ENCODE measurements around the gene FGF5.

FGF5 gene

DNA sequence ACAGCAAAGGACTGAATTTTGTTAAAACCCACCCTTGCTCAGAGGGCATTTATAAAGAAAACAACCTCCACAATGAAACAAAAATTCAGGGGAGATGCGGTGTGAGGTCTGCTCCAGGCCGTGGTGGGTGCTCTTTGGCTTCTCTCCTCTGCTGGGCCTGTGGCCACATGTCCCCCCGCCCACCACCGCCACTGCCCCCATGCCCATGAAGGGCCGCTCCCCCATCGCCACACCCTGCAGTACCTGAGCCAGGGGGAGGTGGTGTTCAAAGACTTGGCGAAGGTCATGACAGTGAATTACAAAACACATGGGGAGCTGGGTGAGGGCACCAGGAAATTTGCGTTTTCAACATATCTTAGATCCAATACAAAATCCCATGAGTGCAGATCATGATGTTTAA lies 54.9 kb downstream of the FGF5 start:
- in situ Hi-C loops (cut with HindIII; ENCODE audit: low sequenced_read_pairs) = no loop called here
- no peak for DNase-seq (ENCODE audit: low read depth, low spot score)
- H3K4me3 ChIP-seq (ENCODE audit: low read depth, low read length) = no peak overlapping the region
- TF ChIP-seq CTCF (IDR thresholded peaks at IDR 0.05; ENCODE audit: low read depth, low read length) = no peak

- in situ Hi-C loops (cut with HindIII; ENCODE audit: low sequenced_read_pairs) = no loop called here
- DNase-seq (ENCODE audit: low read depth, low spot score) = no peak
- no peak overlapping the region for H3K4me3 ChIP-seq (ENCODE audit: low read depth, low read length)
- no peak for TF ChIP-seq CTCF (IDR thresholded peaks at IDR 0.05; ENCODE audit: low read depth, low read length)
Measured at GRCh38 chr4:80321776-80322175, 55.3 kb downstream of the FGF5 start.

GRCh38 chr4:80322716-80323115 lies 56.3 kb downstream of the FGF5 start:
- in situ Hi-C loops (cut with HindIII; ENCODE audit: low sequenced_read_pairs) = no loop called here
- DNase-seq (ENCODE audit: low read depth, low spot score) = peak; percentile 59
- TF ChIP-seq CTCF (IDR thresholded peaks at IDR 0.05; ENCODE audit: low read depth, low read length) = peak; percentile 54
- H3K4me3 ChIP-seq (ENCODE audit: low read depth, low read length) = no peak overlapping the region

GRCh38 chr4:80324171-80324570 lies 57.7 kb downstream of the FGF5 start:
- in situ Hi-C loops (cut with HindIII; ENCODE audit: low sequenced_read_pairs) = no loop called here
- no peak overlapping the region for H3K4me3 ChIP-seq (ENCODE audit: low read depth, low read length)
- no peak for TF ChIP-seq CTCF (IDR thresholded peaks at IDR 0.05; ENCODE audit: low read depth, low read length)
- no peak for DNase-seq (ENCODE audit: low read depth, low spot score)

DNA sequence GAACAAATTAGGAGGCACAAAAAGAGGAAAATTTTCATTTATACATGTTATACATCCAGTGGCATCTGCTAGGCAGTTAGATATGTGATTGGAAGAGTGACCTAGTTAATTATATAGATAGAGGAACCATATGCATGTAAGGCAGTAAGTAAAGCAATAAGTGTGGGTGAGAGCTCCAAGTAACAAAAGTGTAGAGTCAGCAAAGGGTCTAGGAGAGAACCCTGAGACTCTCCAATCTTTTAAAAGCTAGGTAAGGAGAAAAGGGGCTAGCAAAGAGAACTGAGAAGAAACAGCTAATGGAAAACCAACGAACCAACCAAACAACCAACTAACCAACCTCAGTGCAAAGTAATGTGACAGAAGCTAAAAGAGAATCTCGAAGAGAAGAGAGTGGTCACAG lies 65.2 kb downstream of the FGF5 start:
- in situ Hi-C loops (cut with HindIII; ENCODE audit: low sequenced_read_pairs) = no loop called here
- no peak overlapping the region for H3K4me3 ChIP-seq (ENCODE audit: low read depth, low read length)
- DNase-seq (ENCODE audit: low read depth, low spot score) = no peak
- TF ChIP-seq CTCF (IDR thresholded peaks at IDR 0.05; ENCODE audit: low read depth, low read length) = no peak

GRCh38 chr4:80333121-80333520 lies 66.7 kb downstream of the FGF5 start:
- DNase-seq (ENCODE audit: low read depth, low spot score) = no peak
- H3K4me3 ChIP-seq (ENCODE audit: low read depth, low read length) = no peak overlapping the region
- TF ChIP-seq CTCF (IDR thresholded peaks at IDR 0.05; ENCODE audit: low read depth, low read length) = no peak
- in situ Hi-C loops (cut with HindIII; ENCODE audit: low sequenced_read_pairs) = no loop called here

- no peak overlapping the region for H3K4me3 ChIP-seq (ENCODE audit: low read depth, low read length)
- no peak for DNase-seq (ENCODE audit: low read depth, low spot score)
- TF ChIP-seq CTCF (IDR thresholded peaks at IDR 0.05; ENCODE audit: low read depth, low read length) = no peak
- in situ Hi-C loops (cut with HindIII; ENCODE audit: low sequenced_read_pairs) = no loop called here
Measured at GRCh38 chr4:80334568-80334967, 68.1 kb downstream of the FGF5 start.

Data from astrocyte of the spinal cord (primary cell).